DND-41 (cell line): ENCODE results near the gene TCHH.

Source experiments
- ATAC-seq: fragments of 200-7000 bp; cut with Tn5 transposase; 3 replicates; pipeline ENCODE4 v1.9.1; 2021; ENCODE audit warnings: low read depth; ENCODE audit not compliant: insufficient read depth
- DNase-seq: peaks from one replicate; pipeline ENCODE4 v3.0.0-alpha.2; 2020
- H2AFZ ChIP-seq: 2 replicates; pipeline ENCODE4 v1.6.0; 2012; ENCODE audit warnings: low read depth, low read length
- H3K27ac ChIP-seq: 2 replicates; pipeline ENCODE4 v1.5.1; 2012; ENCODE audit warnings: low read length, inconsistent platforms
- H3K27me3 ChIP-seq: fragments of 200-600 bp; sonication (generic); 2 replicates; pipeline ENCODE4 v1.6.0; 2012; ENCODE audit warnings: low read length, mild to moderate bottlenecking, inconsistent platforms; ENCODE audit not compliant: insufficient read depth, poor library complexity
- H3K36me3 ChIP-seq: 2 replicates; pipeline ENCODE4 v1.5.1; 2012; ENCODE audit warnings: low read length, inconsistent platforms; ENCODE audit not compliant: insufficient read depth
- H3K4me1 ChIP-seq: 2 replicates; pipeline ENCODE4 v1.5.1; 2012; ENCODE audit warnings: mild to moderate bottlenecking, low read length; ENCODE audit not compliant: insufficient read depth
- H3K4me2 ChIP-seq: 2 replicates; pipeline ENCODE4 v1.6.0; 2012; ENCODE audit warnings: mild to moderate bottlenecking, moderate library complexity, low read length, inconsistent platforms; ENCODE audit not compliant: insufficient read depth
- H3K4me3 ChIP-seq, 2 experiments: fragments of 200-600 bp in 1 of 2; shearing (Covaris generic) in 1 of 2; 2 replicates each; pipeline ENCODE4 v1.5.1; 2012 to 2016; ENCODE audit warnings: inconsistent platforms in 2 of 2, low read length in 2 of 2, mild to moderate bottlenecking in 2 of 2, low read depth in 1 of 2, moderate library complexity in 1 of 2
- H3K79me2 ChIP-seq: 2 replicates; pipeline ENCODE4 v1.6.0; 2012; ENCODE audit warnings: low read length, inconsistent platforms; ENCODE audit not compliant: insufficient read depth
- H3K9ac ChIP-seq: 2 replicates; pipeline ENCODE4 v1.6.0; 2012; ENCODE audit warnings: low read depth, mild to moderate bottlenecking, inconsistent platforms, low read length, moderate library complexity
- H3K9me3 ChIP-seq: 2 replicates; pipeline ENCODE4 v1.5.1; 2012; ENCODE audit warnings: low read length, moderate library complexity, mild to moderate bottlenecking, inconsistent platforms; ENCODE audit not compliant: insufficient read depth, severe bottlenecking
- H4K20me1 ChIP-seq: 2 replicates; pipeline ENCODE4 v1.6.0; 2012; ENCODE audit warnings: low read length; ENCODE audit not compliant: insufficient read depth
- EZH2 ChIP-seq: IDR thresholded peaks from 3 replicates; pipeline ENCODE4 v1.6.1; 2012; ENCODE audit warnings: borderline replicate concordance, low read depth, mild to moderate bottlenecking, moderate library complexity, low read length, inconsistent platforms; ENCODE audit not compliant: severe bottlenecking
- TF ChIP-seq, protein P1 (sequence below): IDR thresholded peaks from 2 replicates; pipeline ENCODE4 v1.5.1; 2012; ENCODE audit warnings: borderline replicate concordance, low read length, moderate library complexity, mild to moderate bottlenecking; ENCODE audit not compliant: poor library complexity, severe bottlenecking; ENCODE audit errors: extremely low read depth

TCHH gene

DNA sequence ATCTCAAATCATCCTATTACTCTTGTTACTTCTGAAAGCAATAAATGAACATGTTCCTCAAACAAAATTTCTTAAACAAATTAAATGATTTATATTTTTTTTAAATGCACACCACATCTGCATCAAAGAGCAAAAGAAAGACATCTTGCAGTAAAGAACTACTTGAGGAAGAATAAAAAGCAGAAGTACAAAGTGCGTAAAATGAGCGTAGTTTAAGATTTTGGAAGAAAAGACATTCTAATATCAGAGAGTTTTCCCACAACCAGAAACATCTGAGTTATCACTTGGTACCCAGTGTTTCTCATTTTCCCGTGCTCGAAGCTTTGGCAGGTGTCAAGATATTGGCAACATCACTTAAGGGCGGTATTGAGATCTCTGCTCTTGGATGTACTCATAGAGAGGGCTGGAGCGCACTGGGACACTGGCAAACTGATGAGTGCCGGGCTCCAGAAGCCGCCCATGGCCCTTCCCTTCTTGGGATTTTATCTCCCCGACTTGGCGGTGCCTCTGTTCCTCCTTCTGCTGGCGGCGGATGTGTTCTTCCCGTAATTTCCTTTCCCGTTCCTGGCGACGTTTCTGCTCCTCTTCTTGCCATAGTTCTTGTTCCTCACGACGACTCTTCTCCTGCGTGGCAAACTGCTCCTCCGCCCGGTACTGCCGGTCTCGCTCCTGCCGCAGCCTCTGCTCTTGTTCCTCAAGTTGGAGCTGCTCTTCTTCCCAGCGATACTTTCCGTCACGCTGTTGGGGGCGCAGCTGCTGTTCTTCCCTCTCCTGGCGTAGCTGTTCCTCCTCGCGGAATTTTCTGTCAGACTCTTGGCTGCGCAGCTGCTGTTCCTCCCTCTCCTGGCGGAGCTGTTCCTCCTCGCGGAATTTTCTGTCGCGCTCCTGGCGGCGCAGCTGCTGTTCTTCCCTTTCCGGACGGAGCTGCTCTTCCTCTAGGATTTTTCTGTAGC is 7.9 kb downstream of the TCHH start:
- Histone ChIP-seq H3K4me2 (no peak overlapping the region), H3K9me3 (peaks cover 10% of the 10 kb centered on the region), H3K4me1 (no peaks in the 10 kb centered on the region), H3K4me3 (no peak overlapping the region), H3K79me2 (no peaks in the 10 kb centered on the region), H2AFZ (no peak overlapping the region), H3K27me3 (no peaks in the 10 kb centered on the region), H4K20me1 (no peaks in the 10 kb centered on the region), H3K36me3 (no peaks in the 10 kb centered on the region), H3K9ac (no peak overlapping the region), H3K27ac (no peak overlapping the region)
- DNase-seq (no peak), ATAC-seq (no peak)
- TF ChIP-seq EZH2, result no peak
- TF ChIP-seq, protein P1, sequence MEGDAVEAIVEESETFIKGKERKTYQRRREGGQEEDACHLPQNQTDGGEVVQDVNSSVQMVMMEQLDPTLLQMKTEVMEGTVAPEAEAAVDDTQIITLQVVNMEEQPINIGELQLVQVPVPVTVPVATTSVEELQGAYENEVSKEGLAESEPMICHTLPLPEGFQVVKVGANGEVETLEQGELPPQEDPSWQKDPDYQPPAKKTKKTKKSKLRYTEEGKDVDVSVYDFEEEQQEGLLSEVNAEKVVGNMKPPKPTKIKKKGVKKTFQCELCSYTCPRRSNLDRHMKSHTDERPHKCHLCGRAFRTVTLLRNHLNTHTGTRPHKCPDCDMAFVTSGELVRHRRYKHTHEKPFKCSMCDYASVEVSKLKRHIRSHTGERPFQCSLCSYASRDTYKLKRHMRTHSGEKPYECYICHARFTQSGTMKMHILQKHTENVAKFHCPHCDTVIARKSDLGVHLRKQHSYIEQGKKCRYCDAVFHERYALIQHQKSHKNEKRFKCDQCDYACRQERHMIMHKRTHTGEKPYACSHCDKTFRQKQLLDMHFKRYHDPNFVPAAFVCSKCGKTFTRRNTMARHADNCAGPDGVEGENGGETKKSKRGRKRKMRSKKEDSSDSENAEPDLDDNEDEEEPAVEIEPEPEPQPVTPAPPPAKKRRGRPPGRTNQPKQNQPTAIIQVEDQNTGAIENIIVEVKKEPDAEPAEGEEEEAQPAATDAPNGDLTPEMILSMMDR, result no peak

DNA sequence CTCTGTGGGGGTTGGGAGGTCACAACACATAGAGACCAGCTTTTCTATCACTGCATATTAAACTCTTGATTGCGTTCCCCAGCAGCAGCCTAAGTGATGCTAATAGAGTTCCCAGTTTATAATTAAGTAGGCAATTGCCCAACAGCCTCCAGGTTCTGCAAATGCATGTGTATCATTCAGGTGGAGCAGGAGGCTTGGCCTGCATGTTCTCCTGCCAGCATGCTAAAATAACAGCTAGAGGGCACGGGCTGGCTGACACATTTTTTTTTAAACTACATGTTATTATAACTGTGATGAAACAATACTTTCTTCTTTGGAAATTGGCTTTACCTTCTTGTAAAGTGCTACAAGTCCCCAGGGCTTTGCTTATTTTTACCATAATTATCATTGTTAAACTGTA is 10.4 kb downstream of the TCHH start:
- TF ChIP-seq, protein P1, result no peak
- no peak for TF ChIP-seq EZH2
- Histone ChIP-seq H2AFZ (no peak overlapping the region), H3K27ac (no peak overlapping the region), H3K9ac (no peak overlapping the region), H3K36me3 (no peaks in the 10 kb centered on the region), H3K4me1 (no peaks in the 10 kb centered on the region), H4K20me1 (no peaks in the 10 kb centered on the region), H3K79me2 (no peaks in the 10 kb centered on the region), H3K9me3 (no peaks in the 10 kb centered on the region), H3K4me3 (no peak overlapping the region), H3K27me3 (no peaks in the 10 kb centered on the region), H3K4me2 (no peak overlapping the region)
- ATAC-seq, result no peak
- DNase-seq, result no peak

DNA sequence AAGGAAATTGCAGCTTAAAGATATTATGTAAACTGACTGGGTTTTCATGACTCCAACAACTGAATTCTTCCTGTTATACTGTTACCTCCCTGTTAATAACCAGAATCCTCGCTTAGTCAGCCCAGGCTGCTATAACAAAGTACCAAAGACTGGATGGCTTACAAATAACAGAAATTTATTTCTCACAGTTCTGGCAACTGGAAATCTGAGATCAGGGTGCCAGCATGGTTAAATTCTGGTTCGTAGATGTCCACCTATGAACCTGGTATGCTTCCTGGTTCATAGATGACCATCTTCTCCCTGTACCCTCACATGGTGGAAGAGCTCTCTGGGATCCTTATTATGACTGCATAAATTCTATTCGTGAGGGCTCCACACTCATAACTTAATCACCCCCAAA is 18.3 kb downstream of the TCHH start:
- H3K4me1 ChIP-seq, result no peaks in the 10 kb centered on the region
- no peak overlapping the region for H2AFZ ChIP-seq
- no peak overlapping the region for H3K4me3 ChIP-seq
- peaks cover 5% of the 10 kb centered on the region for H3K27me3 ChIP-seq
- H3K27ac ChIP-seq, result no peak overlapping the region
- no peak for DNase-seq
- no peak overlapping the region for H3K9ac ChIP-seq
- no peak overlapping the region for H3K4me2 ChIP-seq
- no peak for TF ChIP-seq EZH2
- TF ChIP-seq, protein P1, result no peak
- H3K79me2 ChIP-seq, result no peaks in the 10 kb centered on the region
- no peak for ATAC-seq
- H3K36me3 ChIP-seq, result no peaks in the 10 kb centered on the region
- H3K9me3 ChIP-seq, result peaks cover 10% of the 10 kb centered on the region
- H4K20me1 ChIP-seq, result no peaks in the 10 kb centered on the region
